ENCODE results near the gene GPR137.
"Not testable (repeated sequence)": the region's sequence is repeated elsewhere in the genome, so short reads cannot be mapped to it uniquely, and the experiment has no call there.

Gene GPR137

GRCh38 chr11:64312947-64313346 lies 27.3 kb downstream of the GPR137 start:
- Histone ChIP-seq H3K4me1 (ENCODE audit: control insufficient read depth in 5 of 5, insufficient read depth in 5 of 5, low read length in 5 of 5) (peaks cover 0 to 40% (median 19%) of the 10 kb centered on the region in 5 donors), H3K36me3 (ENCODE audit: control insufficient read depth in 5 of 5, insufficient read depth in 5 of 5, low read length in 5 of 5) (peaks cover 0 to 23% (median 21%) of the 10 kb centered on the region in 5 donors), H3K4me3 (ENCODE audit: low read depth in 1 of 5, low read length in 5 of 5) (no peak overlapping the region), H3K27ac (ENCODE audit: low read depth, low read length) (peak overlapping the region; percentile 70), H3K9ac (ENCODE audit: low read length in 5 of 5) (peak overlapping the region in 1 of 5 donors; percentile 11), H3K9me3 (ENCODE audit: control insufficient read depth in 5 of 5, low read length in 5 of 5) (no peaks in the 10 kb centered on the region), H3K27me3 (ENCODE audit: control insufficient read depth in 5 of 5, insufficient read depth in 4 of 5, low read length in 5 of 5) (no peaks in the 10 kb centered on the region)

- Histone ChIP-seq H3K27ac (ENCODE audit: low read depth, low read length) (peak overlapping the region; percentile 70), H3K4me1 (ENCODE audit: control insufficient read depth in 5 of 5, insufficient read depth in 5 of 5, low read length in 5 of 5) (peaks cover 0 to 45% (median 21%) of the 10 kb centered on the region in 5 donors), H3K36me3 (ENCODE audit: control insufficient read depth in 5 of 5, insufficient read depth in 5 of 5, low read length in 5 of 5) (peaks cover 0 to 23% (median 21%) of the 10 kb centered on the region in 5 donors), H3K27me3 (ENCODE audit: control insufficient read depth in 5 of 5, insufficient read depth in 4 of 5, low read length in 5 of 5) (no peaks in the 10 kb centered on the region), H3K4me3 (ENCODE audit: low read depth in 1 of 5, low read length in 5 of 5) (peak overlapping the region in 4 of 5 donors; percentile 6 to 49 (median 34)), H3K9me3 (ENCODE audit: control insufficient read depth in 5 of 5, low read length in 5 of 5) (no peaks in the 10 kb centered on the region), H3K9ac (ENCODE audit: low read length in 5 of 5) (peak overlapping the region in 4 of 5 donors; percentile 56 to 71 (median 61))
These were observed 28.0 kb downstream of the GPR137 start for GRCh38 chr11:64313491-64314145.

GRCh38 chr11:64314146-64314804 lies 28.6 kb downstream of the GPR137 start:
- H3K27me3 ChIP-seq (ENCODE audit: control insufficient read depth in 5 of 5, insufficient read depth in 4 of 5, low read length in 5 of 5), result no peaks in the 10 kb centered on the region
- H3K4me3 ChIP-seq (ENCODE audit: low read depth in 1 of 5, low read length in 5 of 5), result peak overlapping the region; percentile 4 to 49 (median 31)
- no peaks in the 10 kb centered on the region for H3K9me3 ChIP-seq (ENCODE audit: control insufficient read depth in 5 of 5, low read length in 5 of 5)
- H3K9ac ChIP-seq (ENCODE audit: low read length in 5 of 5), result peak overlapping the region in 4 of 5 donors; percentile 56 to 71 (median 61)
- peaks cover 0 to 51% (median 26%) of the 10 kb centered on the region in 5 donors for H3K4me1 ChIP-seq (ENCODE audit: control insufficient read depth in 5 of 5, insufficient read depth in 5 of 5, low read length in 5 of 5)
- peak overlapping the region; percentile 70 for H3K27ac ChIP-seq (ENCODE audit: low read depth, low read length)
- peaks cover 0 to 23% (median 21%) of the 10 kb centered on the region in 5 donors for H3K36me3 ChIP-seq (ENCODE audit: control insufficient read depth in 5 of 5, insufficient read depth in 5 of 5, low read length in 5 of 5)

- no peak overlapping the region for H3K4me3 ChIP-seq (ENCODE audit: low read depth in 1 of 5, low read length in 5 of 5)
- H3K4me1 ChIP-seq (ENCODE audit: control insufficient read depth in 5 of 5, insufficient read depth in 5 of 5, low read length in 5 of 5), result peaks cover 0 to 55% (median 31%) of the 10 kb centered on the region in 5 donors
- H3K36me3 ChIP-seq (ENCODE audit: control insufficient read depth in 5 of 5, insufficient read depth in 5 of 5, low read length in 5 of 5), result peaks cover 0 to 23% (median 21%) of the 10 kb centered on the region in 5 donors
- H3K9me3 ChIP-seq (ENCODE audit: control insufficient read depth in 5 of 5, low read length in 5 of 5), result no peaks in the 10 kb centered on the region
- no peak overlapping the region for H3K9ac ChIP-seq (ENCODE audit: low read length in 5 of 5)
- H3K27ac ChIP-seq (ENCODE audit: low read depth, low read length), result peak overlapping the region; percentile 70
- no peaks in the 10 kb centered on the region for H3K27me3 ChIP-seq (ENCODE audit: control insufficient read depth in 5 of 5, insufficient read depth in 4 of 5, low read length in 5 of 5)
These were observed 29.3 kb downstream of the GPR137 start for GRCh38 chr11:64314805-64315561.

GRCh38 chr11:64315667-64316526 lies 30.2 kb downstream of the GPR137 start:
- H3K27me3 ChIP-seq (ENCODE audit: control insufficient read depth in 5 of 5, insufficient read depth in 4 of 5, low read length in 5 of 5); H3K9me3 ChIP-seq (ENCODE audit: control insufficient read depth in 5 of 5, low read length in 5 of 5); H3K9ac ChIP-seq (ENCODE audit: low read length in 5 of 5); H3K4me3 ChIP-seq (ENCODE audit: low read depth in 1 of 5, low read length in 5 of 5): not testable (repeated sequence)
- H3K36me3 ChIP-seq (ENCODE audit: control insufficient read depth in 5 of 5, insufficient read depth in 5 of 5, low read length in 5 of 5), result peaks cover 0 to 31% (median 27%) of the 10 kb centered on the region in 5 donors
- H3K4me1 ChIP-seq (ENCODE audit: control insufficient read depth in 5 of 5, insufficient read depth in 5 of 5, low read length in 5 of 5), result peaks cover 0 to 55% (median 31%) of the 10 kb centered on the region in 5 donors
- H3K27ac ChIP-seq (ENCODE audit: low read depth, low read length), result peak overlapping the region; percentile 99

GRCh38 chr11:64316672-64317324 lies 31.1 kb downstream of the GPR137 start:
- H3K4me3 ChIP-seq (ENCODE audit: low read depth in 1 of 5, low read length in 5 of 5), result peak overlapping the region; percentile 86 to 91 (median 88)
- H3K27ac ChIP-seq (ENCODE audit: low read depth, low read length), result peak overlapping the region; percentile 99
- peak overlapping the region; percentile 68 to 94 (median 79) for H3K9ac ChIP-seq (ENCODE audit: low read length in 5 of 5)
- H3K9me3 ChIP-seq (ENCODE audit: control insufficient read depth in 5 of 5, low read length in 5 of 5), result no peaks in the 10 kb centered on the region
- H3K4me1 ChIP-seq (ENCODE audit: control insufficient read depth in 5 of 5, insufficient read depth in 5 of 5, low read length in 5 of 5), result peaks cover 0 to 55% (median 31%) of the 10 kb centered on the region in 5 donors
- H3K36me3 ChIP-seq (ENCODE audit: control insufficient read depth in 5 of 5, insufficient read depth in 5 of 5, low read length in 5 of 5), result peaks cover 0 to 40% (median 31%) of the 10 kb centered on the region in 5 donors
- no peaks in the 10 kb centered on the region for H3K27me3 ChIP-seq (ENCODE audit: control insufficient read depth in 5 of 5, insufficient read depth in 4 of 5, low read length in 5 of 5)

GRCh38 chr11:64317325-64317960 lies 31.8 kb downstream of the GPR137 start, which contains the start of gene TRMT112:
TSS of gene TRMT112 (minus strand) at chr11:64317559. CDS start at chr11:64317526, 33 bp downstream.
- H3K4me3 ChIP-seq (ENCODE audit: low read depth in 1 of 5, low read length in 5 of 5), result peak within 1 kb of the TSS; percentile 86 to 91 (median 88)
- H3K27ac ChIP-seq (ENCODE audit: low read depth, low read length), result peak within 1 kb of the TSS; percentile 99
- no peaks in the 10 kb centered on the region for H3K27me3 ChIP-seq (ENCODE audit: control insufficient read depth in 5 of 5, insufficient read depth in 4 of 5, low read length in 5 of 5)
- H3K36me3 ChIP-seq (ENCODE audit: control insufficient read depth in 5 of 5, insufficient read depth in 5 of 5, low read length in 5 of 5), result peaks cover 0 to 47% (median 37%) of the 10 kb centered on the region in 5 donors
- H3K9ac ChIP-seq (ENCODE audit: low read length in 5 of 5), result peak within 1 kb of the TSS; percentile 75 to 94 (median 88)
- H3K9me3 ChIP-seq (ENCODE audit: control insufficient read depth in 5 of 5, low read length in 5 of 5), result no peaks in the 10 kb centered on the region
- peaks cover 0 to 55% (median 31%) of the 10 kb centered on the region in 5 donors for H3K4me1 ChIP-seq (ENCODE audit: control insufficient read depth in 5 of 5, insufficient read depth in 5 of 5, low read length in 5 of 5)

- Histone ChIP-seq H3K9ac (ENCODE audit: low read length in 5 of 5) (peak within 1 kb of the TSS; percentile 75 to 94 (median 88)), H3K27me3 (ENCODE audit: control insufficient read depth in 5 of 5, insufficient read depth in 4 of 5, low read length in 5 of 5) (no peaks in the 10 kb centered on the region), H3K27ac (ENCODE audit: low read depth, low read length) (peak within 1 kb of the TSS; percentile 99), H3K4me1 (ENCODE audit: control insufficient read depth in 5 of 5, insufficient read depth in 5 of 5, low read length in 5 of 5) (peaks cover 0 to 48% (median 31%) of the 10 kb centered on the region in 5 donors), H3K9me3 (ENCODE audit: control insufficient read depth in 5 of 5, low read length in 5 of 5) (no peaks in the 10 kb centered on the region), H3K4me3 (ENCODE audit: low read depth in 1 of 5, low read length in 5 of 5) (peak within 1 kb of the TSS; percentile 86 to 91 (median 88)), H3K36me3 (ENCODE audit: control insufficient read depth in 5 of 5, insufficient read depth in 5 of 5, low read length in 5 of 5) (peaks cover 0 to 54% (median 42%) of the 10 kb centered on the region in 5 donors)
These were observed 32.5 kb downstream of the GPR137 start, which contains the start of gene PRDX5 for GRCh38 chr11:64317961-64318765. TSS of gene PRDX5 (plus strand) at chr11:64318121. CDS start at chr11:64318216, 95 bp downstream.

All from subcutaneous abdominal adipose tissue (tissue), 5 donors.